HL-60/S4 treated with phorbol 12-myristate 13-acetate at 8.2 ng/mL for 4 days and 3 days (cell line): ENCODE results near the gene B4GAT1.
"Not testable (repeated sequence)": the region's sequence is repeated elsewhere in the genome, so short reads cannot be mapped to it uniquely, and the experiment has no call there.

Experiments used
- in situ Hi-C: fragments of 300-500 bp; cut with MboI; formaldehyde crosslinking; loops from 2 replicates; pipeline ENCODE4 v1.15.0; 2022; ENCODE audit warnings: low sequenced_read_pairs

The B4GAT1 gene

GRCh38 chr11:66363805-66364535 lies 16.5 kb upstream of the B4GAT1 start:
- in situ Hi-C loops, result no loop called here

GRCh38 chr11:66363187-66363601 lies 15.8 kb upstream of the B4GAT1 start:
- in situ Hi-C loops, result no loop called here

GRCh38 chr11:66362481-66363147 lies 15.2 kb upstream of the B4GAT1 start:
- in situ Hi-C loops, result no loop called here

DNA sequence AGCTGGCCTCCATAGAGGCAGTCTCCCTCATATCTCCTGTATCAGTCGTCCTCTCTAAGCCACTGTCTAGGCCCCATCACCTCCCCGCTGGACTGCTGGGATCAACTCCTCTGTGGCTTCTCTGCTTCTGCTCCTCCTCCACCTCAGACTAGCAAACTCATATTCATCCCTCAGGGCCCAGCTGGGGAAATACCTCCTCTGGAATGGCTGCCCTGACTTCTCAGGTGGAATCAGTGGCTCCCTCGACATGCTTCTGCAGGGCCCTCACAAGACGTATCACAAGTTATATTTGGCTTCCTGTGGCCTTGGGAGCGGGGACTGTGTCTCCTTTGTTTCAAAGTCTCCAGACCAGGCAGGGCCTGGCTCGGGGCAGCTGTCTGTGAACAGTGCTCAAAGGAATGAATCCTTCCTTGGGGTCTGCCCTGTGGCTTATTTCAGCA lies 14.1 kb upstream of the B4GAT1 start:
- in situ Hi-C loops, result no loop called here

- in situ Hi-C loops, result no loop called here
Observed at GRCh38 chr11:66360406-66361073, 13.1 kb upstream of the B4GAT1 start.

- in situ Hi-C loops, result no loop called here
Observed at GRCh38 chr11:66359662-66360087, 12.2 kb upstream of the B4GAT1 start.

DNA sequence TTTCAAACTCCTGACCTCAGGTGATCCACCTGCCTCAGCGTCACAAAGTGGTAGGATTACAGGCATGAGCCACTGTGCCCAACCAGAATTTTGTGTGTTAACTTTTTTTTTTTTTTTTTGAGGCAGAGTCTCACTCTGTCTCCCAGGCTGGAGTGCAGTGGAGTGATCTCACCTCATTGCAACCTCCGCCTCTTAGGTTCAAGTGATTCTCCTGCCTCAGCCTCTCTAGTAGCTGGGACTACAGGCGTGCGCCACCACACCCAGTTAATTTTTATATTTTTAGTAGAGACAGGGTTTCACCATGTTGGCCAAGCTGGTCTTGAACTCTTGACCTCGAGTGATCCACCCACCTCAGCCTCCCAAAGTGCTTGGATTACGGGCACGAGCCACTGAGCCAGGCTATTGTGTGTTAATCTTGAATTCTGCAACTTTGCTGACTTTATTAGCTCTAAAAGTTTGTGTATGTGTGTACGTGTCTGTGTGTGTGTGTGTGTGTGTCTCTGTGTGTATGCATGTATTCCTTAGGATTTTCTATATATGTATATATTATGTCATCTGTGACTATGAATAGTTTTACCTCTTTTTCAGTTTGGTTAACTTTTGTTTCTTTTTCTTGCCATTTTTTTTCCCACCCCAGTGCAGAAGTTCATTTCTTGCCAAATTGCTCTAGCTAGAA lies 3.3 kb upstream of the B4GAT1 start:
- in situ Hi-C loops, result not testable (repeated sequence)

- in situ Hi-C loops, result no loop called here
Observed at GRCh38 chr11:66349084-66349386, 1.6 kb upstream of the B4GAT1 start.

DNA sequence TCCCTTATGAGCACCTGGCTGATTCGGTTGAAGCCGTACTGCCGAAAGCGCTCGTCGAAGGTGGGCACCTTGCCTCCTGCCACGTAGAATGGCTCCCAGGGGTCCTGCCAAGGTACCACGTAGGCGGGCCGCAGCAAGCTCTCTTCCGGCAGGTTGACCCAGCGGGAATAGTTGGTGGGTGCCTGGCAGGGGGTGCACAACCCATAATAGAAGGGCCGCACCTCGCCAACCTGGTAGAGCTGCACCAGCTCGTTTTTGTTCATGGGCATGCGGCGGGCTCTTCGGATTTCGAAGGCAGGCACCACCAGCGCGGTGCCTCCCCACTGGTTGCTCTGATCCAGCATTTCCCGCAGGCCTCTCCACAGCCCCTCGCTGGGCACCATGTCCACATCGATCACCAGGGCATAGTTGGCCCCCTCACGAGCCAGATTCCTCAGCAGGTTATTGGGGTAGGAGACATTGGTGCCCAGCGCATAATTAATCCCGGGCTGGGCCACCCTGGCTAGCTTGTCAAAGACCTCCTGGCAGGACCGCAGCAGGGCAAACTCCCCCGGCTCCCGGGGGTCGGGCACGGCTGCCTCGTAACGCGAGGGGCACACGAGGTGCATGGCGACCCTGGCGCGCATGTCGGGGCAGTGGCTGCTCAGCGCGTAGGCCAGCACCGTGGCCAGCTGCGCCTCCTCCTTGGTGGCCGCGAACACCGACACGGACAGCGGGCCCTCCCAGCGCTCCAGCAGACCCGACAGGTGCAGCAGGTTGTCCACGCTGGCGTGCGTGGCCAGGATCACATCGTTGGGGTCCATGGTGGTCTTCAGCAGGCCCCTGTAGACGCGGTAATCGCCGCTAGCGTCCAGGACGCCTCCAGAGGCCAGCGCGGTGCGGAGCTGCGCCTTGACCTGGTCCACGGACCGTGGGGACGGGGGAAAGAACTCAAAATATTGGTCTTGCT lies 679 bp downstream of the B4GAT1 start:
- in situ Hi-C loops, result no loop called here

DNA sequence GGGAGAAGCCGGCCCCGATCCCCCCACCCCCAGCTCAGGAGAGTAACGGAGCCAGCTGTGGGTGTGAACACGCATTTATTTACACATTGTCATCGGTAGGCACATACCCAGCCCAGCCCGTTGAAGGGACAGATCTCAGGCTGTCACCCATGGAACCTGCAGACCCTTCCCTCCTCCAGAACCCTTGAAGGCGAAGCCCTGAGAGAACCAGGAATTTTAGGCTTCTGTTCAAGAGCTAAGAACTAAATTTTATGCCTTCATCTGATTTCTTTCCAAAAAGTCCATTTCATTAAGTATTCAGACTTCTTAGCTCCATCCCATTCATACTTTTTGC lies 2.1 kb downstream of the B4GAT1 start:
- in situ Hi-C loops, result no loop called here

DNA sequence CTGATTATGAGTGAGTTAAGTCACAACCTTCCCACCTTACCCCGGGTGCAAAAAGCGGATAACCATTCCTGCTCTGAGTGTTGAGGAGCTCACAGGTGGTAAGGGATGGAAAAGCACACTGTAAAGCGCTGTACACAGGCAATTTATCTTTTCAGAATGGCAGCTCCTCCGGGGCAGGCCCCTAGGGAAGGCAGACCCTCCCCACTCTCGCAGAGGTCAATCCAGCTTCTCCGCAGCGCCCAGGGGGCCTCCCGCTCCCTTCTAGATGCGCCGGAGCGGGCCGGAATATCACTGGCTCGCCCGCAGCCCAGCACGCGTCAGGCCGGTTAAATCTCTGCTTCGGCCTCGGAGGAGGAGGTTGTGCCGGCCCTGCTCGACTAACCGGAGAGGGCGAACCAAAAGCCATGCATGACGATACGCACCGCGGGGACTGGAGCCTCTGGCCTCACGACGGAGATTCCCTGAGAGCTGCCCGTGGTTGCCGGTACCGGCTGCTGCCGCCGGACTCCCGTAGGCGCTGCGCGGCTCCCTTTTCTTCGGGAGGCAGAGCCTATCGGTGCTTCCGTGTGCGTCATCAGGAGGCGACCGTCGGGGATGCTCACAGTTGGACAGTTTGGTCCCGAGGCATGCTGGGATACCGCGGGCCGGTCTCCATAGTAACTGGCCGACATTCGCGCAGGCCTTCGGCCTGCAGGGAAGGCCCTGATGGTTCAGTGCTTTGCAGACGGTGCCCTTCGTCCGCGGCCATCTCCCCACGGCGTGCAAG lies 2.7 kb downstream of the B4GAT1 start, which contains the start of gene BRMS1:
BRMS1 (minus strand) TSS at position 555 of the 766 bp plus-strand sequence. CDS start 2,870 bp downstream, outside the sequence.
- in situ Hi-C loops, result no loop called here

GRCh38 chr11:66343176-66343575 lies 4.3 kb downstream of the B4GAT1 start:
- in situ Hi-C loops, result no loop called here

DNA sequence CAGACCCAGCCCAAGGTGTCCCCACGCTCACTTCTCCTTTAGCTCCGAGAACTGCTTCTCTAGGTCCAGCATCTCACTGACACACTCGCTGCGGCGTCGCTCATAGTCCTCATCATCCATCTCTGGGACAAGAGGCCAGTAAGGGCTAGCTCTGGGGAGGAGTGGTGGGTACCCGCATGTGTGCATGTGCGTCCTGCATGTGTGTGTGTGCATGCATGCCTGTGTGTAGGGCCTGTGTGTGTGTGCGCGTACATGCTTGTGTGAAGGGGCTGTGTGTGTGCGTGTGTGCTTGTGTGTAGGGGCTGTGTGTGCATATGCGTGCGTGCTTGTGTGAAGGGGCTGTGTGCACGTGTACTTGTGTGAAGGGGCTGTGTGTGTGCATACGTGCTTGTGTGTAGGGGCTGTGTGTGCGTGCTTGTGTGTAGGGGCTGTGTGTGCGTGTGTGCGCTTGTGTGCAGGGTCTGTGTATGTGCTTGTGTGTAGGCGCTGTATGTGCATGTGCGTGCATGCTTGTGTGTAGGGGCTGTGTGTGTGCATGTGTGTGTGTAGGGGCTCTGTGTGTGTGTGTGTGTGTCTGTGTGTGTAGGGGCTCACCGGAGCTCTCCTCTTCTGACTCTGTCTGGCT lies 5.8 kb downstream of the B4GAT1 start:
- in situ Hi-C loops, result no loop called here

GRCh38 chr11:66340596-66341501 lies 6.6 kb downstream of the B4GAT1 start:
- in situ Hi-C loops, result no loop called here

- in situ Hi-C loops, result no loop called here
Observed at GRCh38 chr11:66339686-66340483, 7.5 kb downstream of the B4GAT1 start.

DNA sequence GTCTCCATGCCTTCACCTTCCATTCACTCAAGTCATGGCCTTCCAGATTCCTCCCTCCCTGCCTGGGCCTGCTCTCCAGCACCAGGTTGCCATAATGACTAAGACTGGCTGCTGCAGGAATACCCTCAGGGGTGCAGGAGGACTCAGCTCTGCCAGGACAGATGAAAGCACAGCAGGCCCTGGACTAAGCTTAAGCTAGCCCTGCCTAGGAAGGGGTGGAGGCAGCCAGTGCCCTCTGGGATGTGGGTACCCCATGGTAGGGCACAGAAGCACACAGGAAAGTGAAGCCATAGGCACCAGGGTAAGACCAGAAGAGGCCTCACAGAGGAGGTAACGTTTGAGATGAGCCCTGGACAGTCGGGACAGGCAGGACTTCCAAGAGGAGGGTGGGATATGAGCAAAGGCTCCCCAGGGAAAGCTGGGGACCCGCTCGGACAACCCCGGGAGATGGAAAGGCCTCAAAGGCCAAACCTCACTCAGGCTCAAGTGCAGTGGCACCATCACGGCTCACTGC lies 8.2 kb downstream of the B4GAT1 start:
- in situ Hi-C loops, result no loop called here
